Lower leg skin (tissue), 4 donors: ENCODE measurements around the gene CMTM5. TPM values are rescaled to one million over a fixed set of nuclear protein-coding genes. Genes with fewer than 3 reads are reported as not detected.

ENCODE experiments used
- DNase-seq, 2 donors: peaks; one replicate each; pipeline ENCODE4 v3.0.0-alpha.2; 2019; ENCODE audit warnings: low spot score in 2 of 2
- H3K4me3 ChIP-seq: fragments of 200-600 bp; sonication (generic); 2 replicates; pipeline ENCODE4 v1.5.1; 2017; ENCODE audit warnings: mild to moderate bottlenecking, low read depth; ENCODE audit not compliant: poor library complexity, severe bottlenecking
- CTCF ChIP-seq, 3 donors: fragments of 450-650 bp; IDR thresholded peaks; one replicate each; pipeline ENCODE4 v1.5.1; 2016; ENCODE audit warnings: antibody characterized with exemption in 3 of 3, mild to moderate bottlenecking in 3 of 3, moderate library complexity in 2 of 3
- POLR2A ChIP-seq, 2 donors: fragments of 450-650 bp; IDR thresholded peaks; one replicate each; pipeline ENCODE4 v1.6.1; 2016 to 2017; ENCODE audit warnings: antibody characterized with exemption in 2 of 2, mild to moderate bottlenecking in 1 of 2, moderate library complexity in 1 of 2
- WGBS, 2 donors: methylation state at CpG; one replicate each; pipeline ENCODE4 v1.1.5; 2018; 5-methylcytosine and 5-hydroxymethylcytosine counted together
- intact Hi-C: fragments of 100-400 bp; cut with DNase I; formaldehyde crosslinking; loops from one replicate; pipeline ENCODE4 v1.15.0; 2023; ENCODE audit warnings: low total_unique reads
- total RNA-seq, 4 donors: library from RNA; depleted of rRNA; stranded (reverse); fragments of >200 nt; gene quantifications; one replicate each; pipeline ENCODE4 v1.1.0, GENCODE V29; 2016

CMTM5 gene
- total RNA-seq, 4 donors from 2014 or later = 0.38 to 0.58 TPM; not detected in 2

- H3K4me3 ChIP-seq = no peak overlapping the region
- 72 to 76% methylated on average over 10 of the region's 10 CpGs for WGBS, 2 donors
- TF ChIP-seq CTCF (IDR thresholded peaks at IDR 0.05) (no peak), POLR2A (IDR thresholded peaks at IDR 0.05) (no peak)
- DNase-seq = no peak
- intact Hi-C loops = loop anchor here (5.0 kb wide), 1 partner anchor 1048 kb away; no protein-coding TSS in a partner anchor
Observed at GRCh38 chr14:23405096-23405495, 28.2 kb downstream of the CMTM5 start.

GRCh38 chr14:23405516-23406025 is 28.7 kb downstream of the CMTM5 start:
- 91% methylated on average over 12 to 13 of the region's 13 CpGs for WGBS, 2 donors
- intact Hi-C loops = loop anchor here (5.0 kb wide), 1 partner anchor 1048 kb away; no protein-coding TSS in a partner anchor

GRCh38 chr14:23406244-23406643 is 29.4 kb downstream of the CMTM5 start:
- WGBS, 2 donors = 28 to 45% methylated on average over 4 of the region's 4 CpGs
- H3K4me3 ChIP-seq = no peak overlapping the region
- TF ChIP-seq CTCF (IDR thresholded peaks at IDR 0.05) (no peak), POLR2A (IDR thresholded peaks at IDR 0.05) (no peak)
- intact Hi-C loops = loop anchor here (5.0 kb wide), 1 partner anchor 1049 kb away; no protein-coding TSS in a partner anchor
- DNase-seq = no peak

More at GRCh38 chr14:23405516-23406025, 28.7 kb downstream of the CMTM5 start:
- TF ChIP-seq CTCF (IDR thresholded peaks at IDR 0.05) (no peak), POLR2A (IDR thresholded peaks at IDR 0.05) (no peak)
- no peak overlapping the region for H3K4me3 ChIP-seq
- no peak for DNase-seq

- H3K4me3 ChIP-seq = no peak overlapping the region
- intact Hi-C loops = loop anchor here (5.0 kb wide), 1 partner anchor 1050 kb away; no protein-coding TSS in a partner anchor
- TF ChIP-seq CTCF (IDR thresholded peaks at IDR 0.05) (no peak), POLR2A (IDR thresholded peaks at IDR 0.05) (no peak)
- WGBS, 2 donors = 87 to 91% methylated on average over 13 to 15 of the region's 15 CpGs
- DNase-seq = no peak
Observed at GRCh38 chr14:23406725-23407355, 30.0 kb downstream of the CMTM5 start.

GRCh38 chr14:23407516-23408306 is 30.9 kb downstream of the CMTM5 start, which contains the start of gene MYH6:
Gene MYH6, minus strand, starts transcription at chr14:23408273. Its CDS starts 1,050 bp downstream, at chr14:23407223.
- no peak within 1 kb of the TSS for H3K4me3 ChIP-seq
- WGBS, 2 donors = 78 to 79% methylated on average over 15 of the region's 15 CpGs
- TF ChIP-seq CTCF (IDR thresholded peaks at IDR 0.05) (no peak), POLR2A (IDR thresholded peaks at IDR 0.05) (no peak)
- DNase-seq = no peak
- intact Hi-C loops = loop anchor here (5.0 kb wide), 1 partner anchor 1050 kb away; no protein-coding TSS in a partner anchor
